GM18520 (cell line): ENCODE data around the gene CPNE6.
"Not testable (repeated sequence)": the region's sequence is repeated elsewhere in the genome, so short reads cannot be mapped to it uniquely, and the experiment has no call there.

Experiments used
- ATAC-seq: cut with Tn5 transposase; IDR thresholded peaks from one replicate; pipeline ENCODE4 v1.9.1; 2021; ENCODE audit not compliant: unreplicated experiment

Gene CPNE6

GRCh38 chr14:24071144-24071697 lies at the start of gene CPNE6:
Gene CPNE6 (plus strand): TSS chr14:24071562. CDS start chr14:24072937, 1,375 bp downstream.
- no peak for ATAC-seq

GRCh38 chr14:24024939-24025418 lies 46.4 kb upstream of the CPNE6 start:
- ATAC-seq: not testable (repeated sequence)

- not testable (repeated sequence) for ATAC-seq
These were observed 41.7 kb upstream of the CPNE6 start for GRCh38 chr14:24029687-24030086.

GRCh38 chr14:24031331-24031730 lies 40.0 kb upstream of the CPNE6 start:
- ATAC-seq: not testable (repeated sequence)

GRCh38 chr14:24032727-24033418 lies 38.5 kb upstream of the CPNE6 start:
- no peak for ATAC-seq

- ATAC-seq: not testable (repeated sequence)
These were observed 35.6 kb upstream of the CPNE6 start for GRCh38 chr14:24035769-24036168.

- no peak for ATAC-seq
These were observed 35.0 kb upstream of the CPNE6 start for GRCh38 chr14:24036169-24036962.

GRCh38 chr14:24036963-24037657 lies 34.3 kb upstream of the CPNE6 start:
- not testable (repeated sequence) for ATAC-seq

- no peak for ATAC-seq
These were observed 33.7 kb upstream of the CPNE6 start for GRCh38 chr14:24037658-24038037.

- ATAC-seq: no peak
These were observed 32.7 kb upstream of the CPNE6 start for GRCh38 chr14:24038686-24039085.

GRCh38 chr14:24040692-24041091 lies 30.7 kb upstream of the CPNE6 start:
- no peak for ATAC-seq

GRCh38 chr14:24042746-24043145 lies 28.6 kb upstream of the CPNE6 start:
- no peak for ATAC-seq

GRCh38 chr14:24049002-24049401 lies 22.4 kb upstream of the CPNE6 start:
- not testable (repeated sequence) for ATAC-seq

GRCh38 chr14:24050753-24051152 lies 20.6 kb upstream of the CPNE6 start:
- not testable (repeated sequence) for ATAC-seq

GRCh38 chr14:24051176-24051788 lies 20.1 kb upstream of the CPNE6 start:
- no peak for ATAC-seq

- ATAC-seq: peak; percentile 69
These were observed 19.3 kb upstream of the CPNE6 start, which contains the start of gene CARMIL3 for GRCh38 chr14:24051789-24052655. Gene CARMIL3 (plus strand): TSS chr14:24052009. CDS start chr14:24052154, 145 bp downstream.

- no peak for ATAC-seq
These were observed 18.5 kb upstream of the CPNE6 start for GRCh38 chr14:24052656-24053547.

- ATAC-seq: no peak
These were observed 17.6 kb upstream of the CPNE6 start for GRCh38 chr14:24053548-24054323.
